Hepatocyte (in vitro differentiated cells): ENCODE results near the gene ZNF692. TPM values are rescaled to one million over a fixed set of nuclear protein-coding genes. Genes with fewer than 3 reads are reported as not detected.

Source experiments
- DNase-seq: peaks from one replicate; pipeline ENCODE4 v3.0.0-alpha.2; 2016; ENCODE audit warnings: low spot score
- H2AFZ ChIP-seq: fragments of 200-600 bp; sonication (generic); 2 replicates; pipeline ENCODE4 v1.6.0; 2016; ENCODE audit warnings: antibody characterized with exemption, mild to moderate bottlenecking
- H3K27ac ChIP-seq: fragments of 200-600 bp; sonication (generic); 2 replicates; pipeline ENCODE4 v1.5.1; 2016; ENCODE audit warnings: mild to moderate bottlenecking
- H3K27me3 ChIP-seq: fragments of 200-600 bp; sonication (generic); 2 replicates; pipeline ENCODE4 v1.6.1; 2016
- H3K36me3 ChIP-seq: fragments of 200-600 bp; sonication (generic); replicated peaks from 2 replicates; pipeline ENCODE4 v1.5.1; 2016; ENCODE audit warnings: low read depth; ENCODE audit not compliant: insufficient read depth
- H3K4me1 ChIP-seq: fragments of 200-600 bp; sonication (generic); 2 replicates; pipeline ENCODE4 v1.5.1; 2016; ENCODE audit warnings: mild to moderate bottlenecking, moderate library complexity; ENCODE audit not compliant: insufficient read depth
- H3K4me2 ChIP-seq: fragments of 200-600 bp; sonication (generic); 2 replicates; pipeline ENCODE4 v1.6.0; 2016
- H3K4me3 ChIP-seq: fragments of 200-600 bp; sonication (generic); 2 replicates; pipeline ENCODE4 v1.5.1; 2016; ENCODE audit warnings: mild to moderate bottlenecking
- H3K79me2 ChIP-seq: fragments of 200-600 bp; sonication (generic); 2 replicates; pipeline ENCODE4 v1.6.0; 2017; ENCODE audit warnings: mild to moderate bottlenecking
- H3K9me2 ChIP-seq: fragments of 200-600 bp; sonication (generic); replicated peaks from 2 replicates; pipeline ENCODE4 v1.6.0; 2017; ENCODE audit warnings: mild to moderate bottlenecking; ENCODE audit not compliant: insufficient read depth
- H3K9me3 ChIP-seq: fragments of 200-600 bp; sonication (generic); 2 replicates; pipeline ENCODE4 v1.5.1; 2016; ENCODE audit warnings: low read depth, mild to moderate bottlenecking
- H4K20me1 ChIP-seq: fragments of 200-600 bp; sonication (generic); 2 replicates; pipeline ENCODE4 v1.6.0; 2016; ENCODE audit warnings: mild to moderate bottlenecking; ENCODE audit not compliant: insufficient read depth, poor library complexity, severe bottlenecking
- CTCF ChIP-seq: fragments of 200-600 bp; sonication (generic); IDR thresholded peaks from 2 replicates; pipeline ENCODE4 v1.5.1; 2016; ENCODE audit warnings: antibody characterized with exemption, mild to moderate bottlenecking; ENCODE audit not compliant: poor library complexity
- EZH2 ChIP-seq: fragments of 200-600 bp; sonication (generic); IDR thresholded peaks from 2 replicates; pipeline ENCODE4 v1.6.1; 2016; ENCODE audit warnings: antibody characterized with exemption, mild to moderate bottlenecking, borderline replicate concordance
- EZH2phosphoT487 ChIP-seq: fragments of 200-600 bp; sonication (generic); IDR thresholded peaks from one replicate; pipeline ENCODE4 v1.6.1; 2018; ENCODE audit warnings: antibody characterized with exemption, mild to moderate bottlenecking, low read depth, moderate library complexity; ENCODE audit not compliant: unreplicated experiment, severe bottlenecking
- WGBS: methylation state at CpG from one replicate; pipeline ENCODE4 v1.1.6; 2016; ENCODE audit warnings: low lambda C conversion rate; ENCODE audit errors: missing lambda C conversion rate; 5-methylcytosine and 5-hydroxymethylcytosine counted together
- polyA plus RNA-seq: library from polyadenylated mRNA; unstranded; fragments of >200 nt; fragmentation: Nextera tagmentation; extraction: Ambion mirVana; gene quantifications from 2 replicates; pipeline ENCODE4 v1.2.1, GENCODE V29; 2016
- total RNA-seq: library from RNA; depleted of rRNA; stranded (reverse); fragments of >200 nt; gene quantifications from 2 replicates; pipeline ENCODE4 v1.2.3, GENCODE V29; 2014

The ZNF692 gene
- total and polyA plus RNA-seq, 2 experiments from 2014 or later = 42.1 to 60.8 TPM

GRCh38 chr1:248905662-248906008, 46.8 kb upstream of the ZNF692 start:
- Histone ChIP-seq H2AFZ (peak overlapping the region; percentile 99), H3K79me2 (peaks cover 33% of the 10 kb centered on the region), H3K4me2 (peak overlapping the region; percentile 78), H3K36me3 (no peaks in the 10 kb centered on the region), H3K9me2 (no peaks in the 10 kb centered on the region), H3K9me3 (no peaks in the 10 kb centered on the region), H3K27me3 (peaks cover 3% of the 10 kb centered on the region), H4K20me1 (no peaks in the 10 kb centered on the region), H3K4me3 (peak overlapping the region; percentile 26), H3K4me1 (peaks cover 13% of the 10 kb centered on the region), H3K27ac (peak overlapping the region; percentile 98)
- DNase-seq = no peak
- 37% methylated on average over 4 of the region's 4 CpGs for WGBS
- no peak for TF ChIP-seq EZH2

- Histone ChIP-seq H3K9me3 (no peaks in the 10 kb centered on the region), H3K36me3 (no peaks in the 10 kb centered on the region), H3K27ac (no peak overlapping the region), H3K4me2 (no peak overlapping the region), H3K79me2 (peaks cover 23% of the 10 kb centered on the region), H3K27me3 (peaks cover 5% of the 10 kb centered on the region), H4K20me1 (no peaks in the 10 kb centered on the region), H3K9me2 (no peaks in the 10 kb centered on the region), H3K4me1 (peaks cover 13% of the 10 kb centered on the region), H3K4me3 (no peak overlapping the region), H2AFZ (no peak overlapping the region)
- DNase-seq = no peak
- TF ChIP-seq EZH2 = no peak
- TF ChIP-seq EZH2phosphoT487 = no peak
- no peak for TF ChIP-seq CTCF
- 91% methylated on average over 3 of the region's 3 CpGs for WGBS
These were observed 45.7 kb upstream of the ZNF692 start for GRCh38 chr1:248904437-248905216.

GRCh38 chr1:248901578-248901977, 42.7 kb upstream of the ZNF692 start:
- WGBS = 90% methylated on average over 2 of the region's 2 CpGs
- H3K9me3 ChIP-seq = no peaks in the 10 kb centered on the region
- H2AFZ ChIP-seq = no peak overlapping the region
- DNase-seq = no peak
- H3K4me3 ChIP-seq = no peak overlapping the region
- H3K36me3 ChIP-seq = no peaks in the 10 kb centered on the region
- H3K9me2 ChIP-seq = no peaks in the 10 kb centered on the region
- TF ChIP-seq EZH2 (no peak), EZH2phosphoT487 (no peak), CTCF (no peak)
- H3K4me2 ChIP-seq = no peak overlapping the region
- H3K4me1 ChIP-seq = no peaks in the 10 kb centered on the region
- H4K20me1 ChIP-seq = no peaks in the 10 kb centered on the region
- H3K79me2 ChIP-seq = no peaks in the 10 kb centered on the region
- no peak overlapping the region for H3K27ac ChIP-seq
- peaks cover 5% of the 10 kb centered on the region for H3K27me3 ChIP-seq

- 91% methylated on average over 1 of the region's 1 CpG for WGBS
- TF ChIP-seq EZH2phosphoT487 (no peak), EZH2 (no peak), CTCF (no peak)
- no peaks in the 10 kb centered on the region for H3K9me3 ChIP-seq
These were observed 41.8 kb upstream of the ZNF692 start for GRCh38 chr1:248900637-248901036.

More at GRCh38 chr1:248900637-248901036, 41.8 kb upstream of the ZNF692 start:
- Histone ChIP-seq H4K20me1 (no peaks in the 10 kb centered on the region), H3K27me3 (peaks cover 5% of the 10 kb centered on the region), H3K36me3 (no peaks in the 10 kb centered on the region), H3K4me2 (no peak overlapping the region), H3K9me2 (no peaks in the 10 kb centered on the region), H2AFZ (no peak overlapping the region), H3K27ac (no peak overlapping the region), H3K79me2 (no peaks in the 10 kb centered on the region), H3K4me1 (no peaks in the 10 kb centered on the region), H3K4me3 (no peak overlapping the region)
- DNase-seq = no peak
